ENCODE measurements around the gene UBE2G1. TPM values are rescaled to one million over a fixed set of nuclear protein-coding genes. Genes with fewer than 3 reads are reported as not detected.

Gene UBE2G1
- 100 to 1,000 TPM; 152 to 239 (median 175) TPM for total RNA-seq
- polyA plus RNA-seq = 100 to 1,000 TPM in 1 of 3 donors, 10 to 100 TPM in 2; 54.6 to 128 (median 73.0) TPM
- long read RNA-seq, donor 1, transcript UBE2G1-201 (6 exons, 3,974 nt) = major isoform, 90 of 116 reads
- long read RNA-seq, donor 1, partial matches to known transcripts = 3 of 116 reads
- long read RNA-seq, donor 1, other reads (novel, unspliced or antisense) = 18 of 116 reads
- long read RNA-seq, donor 2, transcript UBE2G1-203 (5 exons, 984 nt) = minor isoform, 15 of 180 reads
- long read RNA-seq, donor 2, transcript UBE2G1-201 (6 exons, 3,974 nt) = major isoform, 134 of 180 reads
- long read RNA-seq, donor 2, partial matches to known transcripts = 7 of 180 reads
- long read RNA-seq, donor 2, other reads (novel, unspliced or antisense) = 16 of 180 reads

DNA sequence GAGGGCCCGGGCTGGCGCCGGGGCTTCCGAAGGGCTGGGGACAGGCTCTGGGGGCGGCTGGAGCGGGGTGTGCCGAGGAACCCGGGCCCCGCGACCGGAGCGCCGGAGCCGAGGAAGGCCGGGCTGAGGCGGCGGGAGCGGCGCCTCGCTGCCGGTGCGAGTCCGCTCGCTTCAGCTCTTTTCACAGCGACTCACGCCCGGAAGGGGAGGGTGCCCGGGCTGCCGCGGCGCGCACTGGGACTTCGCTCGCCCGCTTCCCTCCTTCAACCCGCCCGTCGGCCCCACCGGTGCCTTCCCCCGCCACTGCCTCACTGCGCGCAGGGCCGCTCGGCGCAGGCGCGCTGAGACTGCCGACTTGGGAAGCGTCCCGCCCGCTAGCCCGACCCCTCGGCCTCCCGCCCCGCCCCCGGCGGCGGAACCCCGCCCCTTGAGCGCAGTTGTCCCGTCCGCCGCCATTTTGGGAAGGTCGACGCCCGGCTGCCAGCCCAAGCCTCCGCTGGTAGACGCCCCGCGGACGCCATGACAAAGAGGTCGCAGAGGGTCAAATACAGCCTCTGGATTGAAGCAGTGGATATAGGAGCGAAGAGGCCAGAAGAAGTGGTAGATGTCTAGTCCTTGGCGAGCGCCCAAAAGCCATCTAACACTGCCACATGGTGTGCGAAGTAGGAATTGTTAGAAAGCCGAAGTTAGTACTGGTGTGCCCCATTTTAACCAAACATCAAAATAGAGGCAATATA lies at the start of gene UBE2G1:
TSS of gene UBE2G1 (minus strand) at position 349 of the 737 bp plus-strand sequence. CDS start 359 bp downstream, outside the sequence.
- Histone ChIP-seq H3K4me3 (peak within 1 kb of the TSS; percentile 100), H3K9me3 (no peaks in the 10 kb centered on the region), H3K36me3 (ENCODE audit: insufficient read depth in 1 of 2, low read depth in 1 of 2) (peaks cover 0 to 7% of the 10 kb centered on the region in 2 donors), H3K4me1 (peaks cover 17% of the 10 kb centered on the region), H3K27ac (peak within 1 kb of the TSS; percentile 99), H3K27me3 (ENCODE audit: insufficient read depth in 3 of 3, low read length in 2 of 3) (no peaks in the 10 kb centered on the region)
- DNase-seq (peak; percentile 99), ATAC-seq (peak; percentile 82 to 90 (median 84))
- TF ChIP-seq, protein P1, sequence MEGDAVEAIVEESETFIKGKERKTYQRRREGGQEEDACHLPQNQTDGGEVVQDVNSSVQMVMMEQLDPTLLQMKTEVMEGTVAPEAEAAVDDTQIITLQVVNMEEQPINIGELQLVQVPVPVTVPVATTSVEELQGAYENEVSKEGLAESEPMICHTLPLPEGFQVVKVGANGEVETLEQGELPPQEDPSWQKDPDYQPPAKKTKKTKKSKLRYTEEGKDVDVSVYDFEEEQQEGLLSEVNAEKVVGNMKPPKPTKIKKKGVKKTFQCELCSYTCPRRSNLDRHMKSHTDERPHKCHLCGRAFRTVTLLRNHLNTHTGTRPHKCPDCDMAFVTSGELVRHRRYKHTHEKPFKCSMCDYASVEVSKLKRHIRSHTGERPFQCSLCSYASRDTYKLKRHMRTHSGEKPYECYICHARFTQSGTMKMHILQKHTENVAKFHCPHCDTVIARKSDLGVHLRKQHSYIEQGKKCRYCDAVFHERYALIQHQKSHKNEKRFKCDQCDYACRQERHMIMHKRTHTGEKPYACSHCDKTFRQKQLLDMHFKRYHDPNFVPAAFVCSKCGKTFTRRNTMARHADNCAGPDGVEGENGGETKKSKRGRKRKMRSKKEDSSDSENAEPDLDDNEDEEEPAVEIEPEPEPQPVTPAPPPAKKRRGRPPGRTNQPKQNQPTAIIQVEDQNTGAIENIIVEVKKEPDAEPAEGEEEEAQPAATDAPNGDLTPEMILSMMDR (IDR thresholded peaks at IDR 0.05) = peak; percentile 26
- intact Hi-C loops (cut with DNase I) = loop anchor here (5.0 kb wide), 3 partner anchors 149 to 224 kb away; partner anchors contain the start of genes CYB5D2 (in 1 of the 2) and ZZEF1 (in 1 of the 2)
- WGBS, 3 donors = 0 to 1% (median 1%) methylated on average over 55 to 77 of the region's 77 CpGs

GRCh38 chr17:4412933-4413831 lies 46.7 kb upstream of the UBE2G1 start:
- Histone ChIP-seq H3K4me3 (no peak overlapping the region), H3K36me3 (ENCODE audit: insufficient read depth in 1 of 2, low read depth in 1 of 2) (no peaks in the 10 kb centered on the region), H3K27ac (no peak overlapping the region), H3K9me3 (no peaks in the 10 kb centered on the region), H3K4me1 (peaks cover 5% of the 10 kb centered on the region), H3K27me3 (ENCODE audit: insufficient read depth in 3 of 3, low read length in 2 of 3) (no peaks in the 10 kb centered on the region)
- 34 to 38% (median 34%) methylated on average over 27 of the region's 27 CpGs for whole genome bisulfite sequencing, 3 donors
- DNase-seq (peak; percentile 93 to 97), ATAC-seq (peak; percentile 95 to 98 (median 98))
- intact Hi-C loops (cut with DNase I) = loop anchor here (1.0 to 5.0 kb wide), 4 partner anchors 196 to 214 kb away; no protein-coding TSS in a partner anchor
- TF ChIP-seq, protein P1 (IDR thresholded peaks at IDR 0.05) = peak; percentile 94

DNA sequence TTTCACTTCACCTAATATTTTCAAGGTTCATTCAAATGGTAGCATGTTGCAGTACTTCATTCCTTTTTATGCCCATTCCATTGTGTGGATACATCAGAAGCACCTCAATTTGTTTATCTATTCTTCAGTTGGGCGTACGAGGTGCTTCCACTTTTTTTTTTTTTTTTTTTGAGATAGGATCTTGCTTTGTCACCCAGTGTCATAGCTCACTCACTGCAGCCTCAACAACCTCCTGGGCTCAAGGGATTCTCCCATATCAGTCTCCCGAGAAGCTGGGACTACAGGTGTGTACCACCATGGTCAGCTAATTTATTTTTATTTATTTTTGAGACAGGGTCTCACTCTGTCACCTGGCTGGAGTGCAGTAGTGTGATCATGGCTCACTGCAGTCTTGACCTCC lies 44.7 kb upstream of the UBE2G1 start:
- 86 to 92% (median 91%) methylated on average over 3 of the region's 3 CpGs for WGBS, 3 donors
- Histone ChIP-seq H3K27me3 (ENCODE audit: insufficient read depth in 3 of 3, low read length in 2 of 3) (no peaks in the 10 kb centered on the region), H3K4me3 (no peak overlapping the region), H3K4me1 (peaks cover 5% of the 10 kb centered on the region), H3K9me3 (no peaks in the 10 kb centered on the region), H3K36me3 (ENCODE audit: insufficient read depth in 1 of 2, low read depth in 1 of 2) (no peaks in the 10 kb centered on the region), H3K27ac (no peak overlapping the region)
- TF ChIP-seq, protein P1 (IDR thresholded peaks at IDR 0.05) = no peak
- intact Hi-C loops (cut with DNase I) = loop anchor here in 1 of 2 donors (5.0 kb wide), 1 partner anchor 194 kb away; no protein-coding TSS in a partner anchor
- DNase-seq (no peak), ATAC-seq (no peak)

- TF ChIP-seq, protein P1 (IDR thresholded peaks at IDR 0.05) = no peak
- no peaks in the 10 kb centered on the region for H3K9me3 ChIP-seq
- H3K4me3 ChIP-seq = no peak overlapping the region
- WGBS, 3 donors = 45 to 58% (median 49%) methylated on average over 6 of the region's 6 CpGs
- peaks cover 5% of the 10 kb centered on the region for H3K4me1 ChIP-seq
- no peaks in the 10 kb centered on the region for H3K36me3 ChIP-seq (ENCODE audit: insufficient read depth in 1 of 2, low read depth in 1 of 2)
- H3K27ac ChIP-seq = peak overlapping the region; percentile 59
- ATAC-seq (peak in 2 of 4 donors; percentile 21 to 36), DNase-seq (no peak)
- no peaks in the 10 kb centered on the region for H3K27me3 ChIP-seq (ENCODE audit: insufficient read depth in 3 of 3, low read length in 2 of 3)
- intact Hi-C loops (cut with DNase I) = loop anchor here in 1 of 2 donors (5.0 kb wide), 1 partner anchor 192 kb away; no protein-coding TSS in a partner anchor
Measured at GRCh38 chr17:4409659-4410058, 43.2 kb upstream of the UBE2G1 start.

Measured in psoas muscle (tissue), 8 donors.